GM18909 (cell line): ENCODE data around the gene RRP9.
"Not testable (repeated sequence)": the region's sequence is repeated elsewhere in the genome, so short reads cannot be mapped to it uniquely, and the experiment has no call there.

Experiments
- ATAC-seq: cut with Tn5 transposase; IDR thresholded peaks from one replicate; pipeline ENCODE4 v1.9.1; 2021; ENCODE audit warnings: mild to moderate bottlenecking; ENCODE audit not compliant: unreplicated experiment, poor library complexity

RRP9 gene

GRCh38 chr3:51941463-51941797 is 274 bp downstream of the RRP9 start:
- no peak for ATAC-seq

- ATAC-seq: no peak
Observed at GRCh38 chr3:51940648-51941462, 849 bp downstream of the RRP9 start.

- ATAC-seq: no peak
Observed at GRCh38 chr3:51938780-51939425, 2.8 kb downstream of the RRP9 start.

- no peak for ATAC-seq
Observed at GRCh38 chr3:51937611-51938450, 3.9 kb downstream of the RRP9 start.

- no peak for ATAC-seq
Observed at GRCh38 chr3:51937014-51937413, 4.7 kb downstream of the RRP9 start.

GRCh38 chr3:51935886-51936755 is 5.6 kb downstream of the RRP9 start:
- no peak for ATAC-seq

- no peak for ATAC-seq
Observed at GRCh38 chr3:51934991-51935885, 6.5 kb downstream of the RRP9 start.

GRCh38 chr3:51934139-51934850 is 7.4 kb downstream of the RRP9 start:
- no peak for ATAC-seq

GRCh38 chr3:51933471-51934138 is 8.1 kb downstream of the RRP9 start:
- no peak for ATAC-seq

- ATAC-seq: no peak
Observed at GRCh38 chr3:51932471-51933370, 9.0 kb downstream of the RRP9 start.

GRCh38 chr3:51931756-51932155 is 9.9 kb downstream of the RRP9 start:
- no peak for ATAC-seq

- no peak for ATAC-seq
Observed at GRCh38 chr3:51930439-51930838, 11.3 kb downstream of the RRP9 start.

- ATAC-seq: no peak
Observed at GRCh38 chr3:51929420-51930003, 12.2 kb downstream of the RRP9 start.

- not testable (repeated sequence) for ATAC-seq
Observed at GRCh38 chr3:51928981-51929380, 12.7 kb downstream of the RRP9 start.

GRCh38 chr3:51928438-51928837 is 13.3 kb downstream of the RRP9 start:
- ATAC-seq: no peak

GRCh38 chr3:51927061-51927977 is 14.4 kb downstream of the RRP9 start:
- no peak for ATAC-seq
